ENCODE data around the gene NCF2.

The NCF2 gene

GRCh38 chr1:183548116-183548515 lies 42.1 kb downstream of the NCF2 start:
- no peak for DNase-seq

GRCh38 chr1:183546427-183546826 lies 43.8 kb downstream of the NCF2 start:
- DNase-seq: no peak

- peak; percentile 66 for DNase-seq
These were observed 45.5 kb downstream of the NCF2 start for GRCh38 chr1:183544598-183545297.

GRCh38 chr1:183543619-183544204 lies 46.5 kb downstream of the NCF2 start:
- peak; percentile 75 for DNase-seq

GRCh38 chr1:183537405-183537804 lies 52.9 kb downstream of the NCF2 start:
- DNase-seq: no peak

GRCh38 chr1:183533617-183534174 lies 56.6 kb downstream of the NCF2 start:
- no peak for DNase-seq

- no peak for DNase-seq
These were observed 61.7 kb downstream of the NCF2 start for GRCh38 chr1:183528577-183528976.

- DNase-seq: no peak
These were observed 68.2 kb downstream of the NCF2 start for GRCh38 chr1:183522104-183522503.

- no peak for DNase-seq
These were observed 69.9 kb downstream of the NCF2 start for GRCh38 chr1:183520379-183520778.

- no peak for DNase-seq
These were observed 72.9 kb downstream of the NCF2 start for GRCh38 chr1:183517401-183517800.

GRCh38 chr1:183516725-183517124 lies 73.5 kb downstream of the NCF2 start:
- no peak for DNase-seq

GRCh38 chr1:183515002-183515689 lies 75.1 kb downstream of the NCF2 start:
- DNase-seq: peak; percentile 69

GRCh38 chr1:183514235-183514634 lies 76.0 kb downstream of the NCF2 start:
- no peak for DNase-seq

GRCh38 chr1:183512450-183512849 lies 77.8 kb downstream of the NCF2 start:
- DNase-seq: no peak

GRCh38 chr1:183508694-183509093 lies 81.6 kb downstream of the NCF2 start:
- DNase-seq: no peak

GRCh38 chr1:183506561-183506960 lies 83.7 kb downstream of the NCF2 start:
- no peak for DNase-seq

All from NCI-H82 (cell line).